Peyer's patch (tissue), 4 donors: Measurements from ENCODE around the gene SAMD13. TPM values are rescaled to one million over a fixed set of nuclear protein-coding genes. Genes with fewer than 3 reads are reported as not detected.

Experiments used
- DNase-seq, 3 donors: peaks; one replicate each; pipeline ENCODE4 v3.0.0-alpha.2; 2017 to 2019
- H3K27ac ChIP-seq, 4 donors: fragments of 200-600 bp; sonication (generic); one replicate each; pipeline ENCODE4 v1.5.1; 2016 to 2019
- H3K27me3 ChIP-seq, 2 donors: fragments of 200-600 bp; sonication (generic); one replicate each; pipeline ENCODE4 v1.5.1; 2019
- H3K36me3 ChIP-seq, 3 donors: fragments of 200-600 bp; sonication (generic); one replicate each; pipeline ENCODE4 v1.5.1; 2016 to 2019
- H3K4me1 ChIP-seq, 4 donors: fragments of 200-600 bp; sonication (generic); one replicate each; pipeline ENCODE4 v1.5.1; 2016 to 2019
- H3K4me3 ChIP-seq, 4 donors: fragments of 200-600 bp; sonication (generic); 1 replicate in 3 of 4; 2 replicates in 1 of 4; pipeline ENCODE4 v1.5.1; 2016 to 2019; ENCODE audit warnings: mild to moderate bottlenecking in 1 of 4
- H3K9me3 ChIP-seq, 4 donors: fragments of 200-600 bp; sonication (generic); one replicate each; pipeline ENCODE4 v1.5.1; 2016 to 2019; ENCODE audit warnings: mild to moderate bottlenecking in 1 of 4
- CTCF ChIP-seq, 6 experiments: fragments of 450-650 bp in 4 of 6; fragments of 200-600 bp in 2 of 6; sonication (generic) in 1 of 6; IDR thresholded peaks; one replicate each; pipeline ENCODE4 v1.5.1; 2017 to 2019; ENCODE audit warnings: antibody characterized with exemption in 6 of 6, mild to moderate bottlenecking in 3 of 6, moderate library complexity in 1 of 6
- POLR2A ChIP-seq, 2 donors: fragments of 450-650 bp; IDR thresholded peaks; one replicate each; pipeline ENCODE4 v1.5.1; 2017; ENCODE audit warnings: antibody characterized with exemption in 2 of 2, mild to moderate bottlenecking in 2 of 2, moderate library complexity in 2 of 2
- total RNA-seq, 4 donors: library from RNA; depleted of rRNA; stranded (reverse); fragments of >200 nt; gene quantifications; one replicate each; pipeline ENCODE4 v1.1.0, GENCODE V29; 2016

SAMD13 gene
- total RNA-seq, 4 donors from 2014 or later = 1.1 to 3.5 (median 2.3) TPM

- H3K9me3 ChIP-seq = no peaks in the 10 kb centered on the region
- H3K4me3 ChIP-seq = no peak overlapping the region
- H3K4me1 ChIP-seq = no peaks in the 10 kb centered on the region
- no peak for DNase-seq
- H3K27me3 ChIP-seq = no peaks in the 10 kb centered on the region
- TF ChIP-seq POLR2A (IDR thresholded peaks at IDR 0.05) = no peak
- no peak for TF ChIP-seq CTCF (IDR thresholded peaks at IDR 0.05)
- H3K27ac ChIP-seq = no peak overlapping the region
- no peaks in the 10 kb centered on the region for H3K36me3 ChIP-seq
These were observed 55.4 kb downstream of the SAMD13 start for GRCh38 chr1:84356881-84357280.

GRCh38 chr1:84358695-84359094, 57.2 kb downstream of the SAMD13 start:
- no peaks in the 10 kb centered on the region for H3K9me3 ChIP-seq
- H3K4me3 ChIP-seq = no peak overlapping the region
- no peak overlapping the region for H3K27ac ChIP-seq
- DNase-seq = no peak
- H3K36me3 ChIP-seq = no peaks in the 10 kb centered on the region
- TF ChIP-seq POLR2A (IDR thresholded peaks at IDR 0.05) (no peak), CTCF (IDR thresholded peaks at IDR 0.05) (no peak)
- H3K27me3 ChIP-seq = no peaks in the 10 kb centered on the region
- H3K4me1 ChIP-seq = no peaks in the 10 kb centered on the region

- no peak for TF ChIP-seq CTCF (IDR thresholded peaks at IDR 0.05)
- no peak for TF ChIP-seq POLR2A (IDR thresholded peaks at IDR 0.05)
- Histone ChIP-seq H3K27ac (no peak overlapping the region), H3K9me3 (no peaks in the 10 kb centered on the region), H3K36me3 (no peaks in the 10 kb centered on the region), H3K27me3 (no peaks in the 10 kb centered on the region), H3K4me3 (no peak overlapping the region), H3K4me1 (no peaks in the 10 kb centered on the region)
- DNase-seq = no peak
These were observed 58.8 kb downstream of the SAMD13 start for GRCh38 chr1:84360316-84360715.

GRCh38 chr1:84361796-84362195, 60.3 kb downstream of the SAMD13 start:
- Histone ChIP-seq H3K9me3 (no peaks in the 10 kb centered on the region), H3K4me1 (peaks cover 0 to 8% (median 0%) of the 10 kb centered on the region in 4 donors), H3K27ac (no peak overlapping the region), H3K4me3 (no peak overlapping the region), H3K36me3 (no peaks in the 10 kb centered on the region), H3K27me3 (no peaks in the 10 kb centered on the region)
- no peak for DNase-seq
- TF ChIP-seq CTCF (IDR thresholded peaks at IDR 0.05) = no peak
- TF ChIP-seq POLR2A (IDR thresholded peaks at IDR 0.05) = no peak

- peaks cover 0 to 8% (median 0%) of the 10 kb centered on the region in 4 donors for H3K4me1 ChIP-seq
- no peak for TF ChIP-seq CTCF (IDR thresholded peaks at IDR 0.05)
- no peak for TF ChIP-seq POLR2A (IDR thresholded peaks at IDR 0.05)
- no peak overlapping the region for H3K27ac ChIP-seq
- DNase-seq = no peak
- no peaks in the 10 kb centered on the region for H3K27me3 ChIP-seq
- H3K4me3 ChIP-seq = no peak overlapping the region
- H3K9me3 ChIP-seq = no peaks in the 10 kb centered on the region
- H3K36me3 ChIP-seq = no peaks in the 10 kb centered on the region
These were observed 61.5 kb downstream of the SAMD13 start for GRCh38 chr1:84363019-84363418.

- TF ChIP-seq POLR2A (IDR thresholded peaks at IDR 0.05) (no peak), CTCF (IDR thresholded peaks at IDR 0.05) (no peak)
- H3K27ac ChIP-seq = no peak overlapping the region
- no peaks in the 10 kb centered on the region for H3K27me3 ChIP-seq
- H3K36me3 ChIP-seq = no peaks in the 10 kb centered on the region
- H3K4me1 ChIP-seq = peaks cover 0 to 8% (median 0%) of the 10 kb centered on the region in 4 donors
- H3K9me3 ChIP-seq = no peaks in the 10 kb centered on the region
- H3K4me3 ChIP-seq = no peak overlapping the region
- DNase-seq = no peak
These were observed 62.1 kb downstream of the SAMD13 start for GRCh38 chr1:84363622-84364021.
